Measurements from ENCODE around the gene SHISA6.

GRCh38 chr17:11274106-11274505, 33.1 kb downstream of the SHISA6 start:
- TF ChIP-seq CTCF (IDR thresholded peaks at IDR 0.05): no peak
- no peak for TF ChIP-seq POLR2A (IDR thresholded peaks at IDR 0.05)

All from transverse colon (tissue), 3 donors.